Choroid plexus epithelial cell (primary cell): Measurements from ENCODE around the gene MAD2L1BP.

Experiments
- DNase-seq: peaks from one replicate; pipeline ENCODE4 v3.0.0-alpha.2; 2010; ENCODE audit warnings: low read depth
- H3K4me3 ChIP-seq: 2 replicates; pipeline ENCODE4 v1.5.1; 2011; ENCODE audit warnings: low read depth, mild to moderate bottlenecking, control low read depth, low read length, moderate library complexity
- TF ChIP-seq, protein P1 (sequence below): conservative IDR thresholded peaks from 2 replicates; pipeline ENCODE4 v1.5.1; 2011; ENCODE audit warnings: low read depth, mild to moderate bottlenecking, control low read depth, inconsistent platforms, low read length, moderate library complexity

The MAD2L1BP gene

DNA sequence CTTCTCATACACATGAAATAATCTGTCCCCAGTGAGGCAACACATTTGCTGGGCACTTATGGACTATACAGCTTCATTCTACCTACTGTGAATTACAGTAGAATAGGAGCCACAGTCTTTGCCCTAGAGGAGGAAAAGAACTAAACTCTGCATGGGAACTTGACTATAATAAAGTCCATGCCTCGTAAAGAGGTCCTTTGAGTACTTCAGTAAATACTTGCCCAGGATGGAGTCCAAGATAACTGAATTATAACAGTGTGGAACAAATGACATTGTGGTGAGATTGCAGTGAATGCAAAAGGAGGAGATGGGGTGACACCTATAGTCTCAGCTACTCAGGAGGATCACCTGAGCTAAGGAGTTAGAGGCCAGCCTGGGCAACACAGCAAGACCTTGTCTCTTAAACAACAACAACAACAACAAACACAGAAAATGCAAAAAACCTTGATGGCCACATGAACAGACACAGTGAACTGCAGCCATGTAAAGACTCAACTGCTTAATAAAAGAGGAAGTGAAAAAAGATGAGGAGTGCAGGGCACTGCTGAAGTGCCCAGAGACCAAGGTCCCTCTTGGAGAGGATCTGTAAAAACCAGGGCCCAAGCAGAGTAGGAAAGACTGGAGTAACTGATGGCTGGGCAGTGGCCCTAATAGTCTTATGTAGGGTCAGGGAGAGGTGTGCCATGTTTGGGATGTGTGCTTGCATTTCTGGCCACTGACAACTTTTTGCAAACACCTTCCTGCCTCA, 48.2 kb downstream of the MAD2L1BP start:
- no peak for DNase-seq

DNA sequence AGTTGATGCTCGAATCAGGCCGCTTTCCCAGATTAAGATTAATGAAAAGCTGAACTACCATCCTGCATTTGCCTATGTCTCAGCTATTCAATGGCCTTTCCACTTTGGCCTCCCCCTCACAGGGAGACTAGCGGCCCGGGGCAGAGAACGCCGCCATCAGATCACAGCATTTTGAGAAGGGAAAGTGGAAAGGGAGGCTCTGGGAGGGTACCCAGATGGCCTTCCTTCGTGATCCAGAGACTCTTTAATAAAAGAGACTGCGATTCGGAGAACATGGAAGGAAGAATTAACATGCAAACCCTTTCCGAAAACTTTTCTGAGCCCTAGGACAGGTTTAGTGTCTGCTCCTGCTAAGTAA, 51.4 kb downstream of the MAD2L1BP start:
- no peak for DNase-seq

More for the DNA sequence above, 48.2 kb downstream of the MAD2L1BP start:
- TF ChIP-seq, protein P1, sequence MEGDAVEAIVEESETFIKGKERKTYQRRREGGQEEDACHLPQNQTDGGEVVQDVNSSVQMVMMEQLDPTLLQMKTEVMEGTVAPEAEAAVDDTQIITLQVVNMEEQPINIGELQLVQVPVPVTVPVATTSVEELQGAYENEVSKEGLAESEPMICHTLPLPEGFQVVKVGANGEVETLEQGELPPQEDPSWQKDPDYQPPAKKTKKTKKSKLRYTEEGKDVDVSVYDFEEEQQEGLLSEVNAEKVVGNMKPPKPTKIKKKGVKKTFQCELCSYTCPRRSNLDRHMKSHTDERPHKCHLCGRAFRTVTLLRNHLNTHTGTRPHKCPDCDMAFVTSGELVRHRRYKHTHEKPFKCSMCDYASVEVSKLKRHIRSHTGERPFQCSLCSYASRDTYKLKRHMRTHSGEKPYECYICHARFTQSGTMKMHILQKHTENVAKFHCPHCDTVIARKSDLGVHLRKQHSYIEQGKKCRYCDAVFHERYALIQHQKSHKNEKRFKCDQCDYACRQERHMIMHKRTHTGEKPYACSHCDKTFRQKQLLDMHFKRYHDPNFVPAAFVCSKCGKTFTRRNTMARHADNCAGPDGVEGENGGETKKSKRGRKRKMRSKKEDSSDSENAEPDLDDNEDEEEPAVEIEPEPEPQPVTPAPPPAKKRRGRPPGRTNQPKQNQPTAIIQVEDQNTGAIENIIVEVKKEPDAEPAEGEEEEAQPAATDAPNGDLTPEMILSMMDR: no peak
- H3K4me3 ChIP-seq: no peak overlapping the region

DNA sequence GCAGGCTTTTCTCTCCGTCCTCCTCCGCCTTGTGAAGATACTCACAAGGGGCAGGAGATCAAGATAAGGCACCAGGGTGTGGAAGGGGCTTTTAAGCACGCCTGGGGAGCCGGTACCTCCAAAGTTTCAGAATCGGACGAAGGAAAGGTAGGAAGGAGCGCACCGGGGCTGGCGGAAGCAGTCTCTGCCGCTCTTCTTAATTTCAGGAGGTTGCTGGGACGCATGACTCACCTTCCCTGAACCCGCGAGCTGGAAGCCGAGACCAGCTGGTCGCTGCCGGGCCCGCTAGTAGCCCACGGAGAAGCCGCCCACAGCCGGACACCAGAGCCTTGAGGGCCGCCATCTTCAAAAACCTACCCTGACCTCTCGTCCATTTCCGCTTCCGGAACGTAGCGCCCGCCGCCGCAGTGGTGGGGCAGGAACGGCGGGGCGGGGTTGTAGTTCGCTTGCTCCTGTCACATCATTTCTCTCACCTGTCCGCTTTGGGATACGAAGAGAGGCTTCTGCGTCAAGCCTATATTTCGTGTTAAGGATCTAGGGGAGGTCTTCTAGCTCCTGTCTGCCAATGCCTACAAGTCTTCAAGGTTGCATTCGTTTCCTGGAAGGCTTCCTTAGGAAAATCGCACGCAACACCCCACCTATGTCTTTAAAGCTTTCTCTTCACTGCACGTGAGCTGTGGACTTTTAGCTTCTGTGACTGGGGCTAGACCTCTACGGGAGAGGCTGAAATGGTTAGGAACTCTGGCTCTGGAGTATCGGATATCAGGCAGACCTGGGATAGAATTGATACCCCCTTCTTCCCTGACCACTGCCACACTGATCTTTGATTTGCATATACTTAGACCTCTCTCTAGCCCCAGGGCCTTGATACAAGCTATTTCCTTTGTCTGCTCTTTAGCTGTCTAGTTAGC, 52.1 kb downstream of the MAD2L1BP start, which contains the start of gene MRPS18A:
Gene MRPS18A, minus strand, starts transcription at position 355 of the 911 bp plus-strand sequence. Its CDS starts 12 bp downstream, at position 343.
- H3K4me3 ChIP-seq: peak within 1 kb of the TSS; percentile 72
- peak; percentile 70 for DNase-seq
- TF ChIP-seq, protein P1: no peak

More for the DNA sequence above, 51.4 kb downstream of the MAD2L1BP start:
- TF ChIP-seq, protein P1: no peak
- peak overlapping the region; percentile 72 for H3K4me3 ChIP-seq

DNA sequence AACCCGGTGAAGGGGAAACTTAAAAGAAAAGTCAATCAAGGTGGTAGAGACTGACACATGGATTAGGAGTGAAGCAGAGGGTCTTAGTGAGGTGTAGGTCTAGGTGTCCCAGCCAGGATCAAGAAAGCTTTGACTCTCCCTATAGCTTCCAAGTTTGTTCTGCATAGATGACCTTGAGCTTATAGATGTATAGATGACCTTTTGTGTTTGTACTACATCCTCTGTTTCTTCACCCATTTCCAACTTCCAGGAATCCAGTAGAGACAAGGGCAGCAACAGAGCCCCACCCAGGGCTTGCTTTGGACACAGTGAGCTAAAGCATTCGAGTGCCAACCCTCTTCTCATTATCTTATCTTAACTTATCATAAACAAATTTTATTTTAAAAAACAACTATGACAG, 53.8 kb downstream of the MAD2L1BP start:
- H3K4me3 ChIP-seq: no peak overlapping the region
- TF ChIP-seq, protein P1: no peak
- DNase-seq: no peak
